ENCODE measurements around the gene TMEM131L.

- TF ChIP-seq CTCF (conservative IDR thresholded peaks at IDR 0.05; ENCODE audit: low read length) (no peak), EZH2phosphoT487 (IDR thresholded peaks at IDR 0.05; ENCODE audit: borderline replicate concordance) (no peak)
Measured at GRCh38 chr4:153497988-153498967, 32.1 kb downstream of the TMEM131L start.
